Measurements from ENCODE around the gene DDC.

DDC gene

DNA sequence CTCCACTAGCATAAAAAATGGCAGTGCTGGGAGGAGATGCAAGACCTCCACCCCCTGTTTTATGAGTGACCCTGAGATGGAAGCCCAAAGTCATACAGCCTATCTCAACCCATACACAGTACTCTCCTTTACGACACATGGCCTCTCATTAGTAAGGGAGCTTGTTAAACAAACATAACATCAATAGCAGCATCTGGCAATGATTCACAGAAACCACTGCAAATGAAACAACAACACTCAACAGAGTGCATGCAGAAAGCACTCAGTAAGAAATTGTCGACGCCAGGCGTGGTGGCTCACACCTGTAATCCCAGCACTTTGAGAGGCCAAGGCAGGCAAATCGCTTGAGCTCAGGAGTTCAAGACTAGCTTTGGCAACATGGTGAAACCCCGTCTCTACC, 87.6 kb downstream of the DDC start:
- TF ChIP-seq ZNF274 (IDR thresholded peaks at IDR 0.05; ENCODE audit: low read depth, low read length): no peak
- H3K4me3 ChIP-seq (ENCODE audit: low read length): no peak overlapping the region

DNA sequence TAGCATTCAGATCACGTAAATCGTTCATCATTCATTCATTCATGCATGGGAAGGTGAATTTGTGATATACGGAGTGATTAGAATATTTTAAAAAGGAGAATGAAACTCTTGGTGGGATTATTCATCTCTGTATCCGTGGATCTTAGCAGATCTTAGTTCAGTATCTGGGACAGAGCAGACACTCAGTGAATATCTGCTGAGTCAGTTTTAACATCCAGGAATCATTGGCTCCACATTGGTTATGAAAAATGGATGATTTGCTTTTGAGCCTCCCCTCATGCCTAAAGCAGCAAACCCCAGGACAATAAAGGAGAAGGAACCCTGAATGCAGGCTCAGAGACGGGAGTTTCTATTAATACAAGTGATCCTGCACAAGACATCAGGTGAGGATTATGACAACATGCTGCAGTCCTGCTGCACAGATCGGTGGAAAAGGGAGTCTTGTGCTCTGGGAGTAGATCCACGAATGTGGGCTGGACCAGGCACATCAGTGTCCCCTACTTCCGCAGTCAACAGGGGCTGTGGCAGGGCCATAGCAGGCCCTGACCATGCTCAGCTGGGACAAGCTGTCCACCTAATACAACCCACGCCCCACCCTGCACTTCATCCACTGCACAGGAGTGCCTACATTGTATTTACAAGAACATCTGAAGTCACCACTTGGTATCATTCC, 88.1 kb downstream of the DDC start:
- TF ChIP-seq ZNF274 (IDR thresholded peaks at IDR 0.05; ENCODE audit: low read depth, low read length): no peak
- no peak overlapping the region for H3K4me3 ChIP-seq (ENCODE audit: low read length)

GRCh38 chr7:50475340-50475739, 89.9 kb downstream of the DDC start:
- H3K4me3 ChIP-seq (ENCODE audit: low read length): no peak overlapping the region
- TF ChIP-seq ZNF274 (IDR thresholded peaks at IDR 0.05; ENCODE audit: low read depth, low read length): no peak

- no peak for TF ChIP-seq ZNF274 (IDR thresholded peaks at IDR 0.05; ENCODE audit: low read depth, low read length)
Observed at GRCh38 chr7:50474382-50475160, 90.6 kb downstream of the DDC start.

GRCh38 chr7:50473531-50473930, 91.7 kb downstream of the DDC start:
- no peak for TF ChIP-seq ZNF274 (IDR thresholded peaks at IDR 0.05; ENCODE audit: low read depth, low read length)

More at GRCh38 chr7:50474382-50475160, 90.6 kb downstream of the DDC start:
- no peak overlapping the region for H3K4me3 ChIP-seq (ENCODE audit: low read length)

DNA sequence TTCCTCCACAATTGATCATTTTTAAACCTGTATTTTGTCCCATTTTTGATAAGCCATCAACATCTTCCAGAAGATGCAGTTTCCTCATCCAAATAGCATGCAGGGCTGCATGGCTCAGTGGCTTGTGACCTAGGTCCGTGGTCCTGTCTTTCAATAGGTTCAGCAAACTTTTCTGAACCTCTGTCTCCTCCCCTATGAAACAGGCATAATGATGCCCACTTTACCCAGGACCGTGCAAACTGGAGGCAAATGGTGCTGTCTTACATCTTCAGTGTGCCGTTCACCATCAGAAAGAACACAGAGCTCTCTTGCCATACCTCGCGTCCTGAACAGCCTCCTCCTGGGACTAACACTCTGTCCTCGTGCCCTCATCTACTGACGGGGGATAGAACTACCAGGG, 92.8 kb downstream of the DDC start:
- TF ChIP-seq ZNF274 (IDR thresholded peaks at IDR 0.05; ENCODE audit: low read depth, low read length): no peak
- no peak overlapping the region for H3K4me3 ChIP-seq (ENCODE audit: low read length)

More at GRCh38 chr7:50473531-50473930, 91.7 kb downstream of the DDC start:
- H3K4me3 ChIP-seq (ENCODE audit: low read length): no peak overlapping the region

DNA sequence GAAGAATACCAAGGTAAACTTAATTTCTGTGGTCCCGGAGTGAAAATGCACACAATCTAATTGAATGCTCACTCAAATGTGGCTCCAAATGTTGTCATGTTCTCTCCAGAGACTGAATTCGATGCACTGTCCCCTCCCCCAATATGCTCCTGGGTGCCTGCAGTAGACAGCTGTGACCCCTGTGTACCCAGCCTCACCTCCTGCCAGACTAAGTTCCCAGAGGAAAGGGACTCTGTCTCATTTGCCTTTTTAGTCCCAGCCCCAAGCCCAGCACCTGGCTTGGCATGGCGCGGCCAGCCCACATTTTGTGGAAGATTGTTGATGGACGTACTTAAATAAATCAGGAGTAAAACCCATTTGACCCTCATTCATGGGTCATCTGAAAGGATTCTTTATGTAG, 93.2 kb downstream of the DDC start:
- no peak overlapping the region for H3K4me3 ChIP-seq (ENCODE audit: low read length)
- TF ChIP-seq ZNF274 (IDR thresholded peaks at IDR 0.05; ENCODE audit: low read depth, low read length): no peak

DNA sequence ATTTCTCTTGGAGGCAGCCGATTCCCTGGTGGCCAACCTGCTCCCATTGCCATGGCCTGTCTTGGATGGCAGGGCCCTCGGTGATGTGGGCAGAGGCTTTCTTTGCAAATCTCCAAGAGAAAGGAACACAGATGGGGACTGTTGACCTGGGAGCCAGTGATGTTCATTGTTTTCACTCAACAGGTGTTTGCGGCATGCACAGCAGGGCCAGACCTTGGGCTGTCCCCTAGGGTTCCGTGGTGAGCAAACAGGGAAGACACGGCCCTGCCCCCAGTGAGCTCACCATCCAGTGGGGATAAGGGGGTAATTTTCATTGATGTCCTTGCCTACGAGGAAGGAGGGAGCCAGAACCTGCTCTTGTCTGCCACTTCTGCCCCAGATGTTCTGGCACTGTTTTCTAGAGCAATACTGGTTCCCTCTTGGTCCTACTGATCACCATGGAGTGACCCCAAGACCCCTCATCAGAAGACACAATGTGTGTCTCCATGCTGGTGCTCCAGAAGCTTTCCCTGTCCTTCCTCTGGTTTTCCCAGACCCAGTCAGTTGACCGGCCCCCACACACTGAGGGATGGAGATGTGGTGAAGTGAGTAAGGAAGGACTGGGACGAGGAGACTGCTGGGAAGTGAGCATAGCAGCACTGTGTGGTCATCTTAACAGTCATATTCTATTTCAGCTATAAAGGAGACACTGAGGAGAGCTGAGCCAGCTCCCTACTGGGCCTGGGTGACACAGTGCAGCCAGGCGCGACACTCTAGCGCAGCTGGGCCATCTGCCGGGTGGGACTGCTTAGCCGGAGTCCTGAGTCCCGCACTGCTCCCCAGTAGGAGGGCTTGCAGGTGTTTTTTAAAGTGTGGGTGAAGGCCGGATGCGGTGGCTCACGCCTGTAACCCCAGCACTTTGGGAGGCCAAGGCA, 94.7 kb downstream of the DDC start:
- no peak for TF ChIP-seq ZNF274 (IDR thresholded peaks at IDR 0.05; ENCODE audit: low read depth, low read length)
- H3K4me3 ChIP-seq (ENCODE audit: low read length): no peak overlapping the region

DNA sequence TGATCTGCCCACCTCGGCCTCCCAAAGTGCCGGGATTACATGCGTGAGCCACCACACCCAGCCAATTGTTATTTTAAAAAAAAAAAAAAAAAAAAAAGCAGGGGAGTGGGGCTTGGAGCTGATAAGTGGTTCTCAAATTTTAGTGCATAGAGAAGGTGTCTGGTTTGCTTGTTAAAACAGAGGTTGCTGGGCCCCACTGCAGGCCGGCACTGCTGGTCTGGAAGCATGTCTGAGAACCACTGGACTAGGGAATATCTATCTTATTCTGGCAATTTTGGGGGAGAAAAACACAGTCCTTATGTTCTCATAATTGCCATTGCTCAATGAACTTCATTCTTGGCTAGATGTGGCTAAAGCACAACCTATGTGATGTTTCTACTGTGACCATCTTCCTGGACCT, 96.0 kb downstream of the DDC start:
- H3K4me3 ChIP-seq (ENCODE audit: low read length): no peak overlapping the region
- TF ChIP-seq ZNF274 (IDR thresholded peaks at IDR 0.05; ENCODE audit: low read depth, low read length): no peak

GRCh38 chr7:50467817-50468610, 97.2 kb downstream of the DDC start:
- H3K4me3 ChIP-seq (ENCODE audit: low read length): no peak overlapping the region

GRCh38 chr7:50466815-50467585, 98.2 kb downstream of the DDC start:
- no peak overlapping the region for H3K4me3 ChIP-seq (ENCODE audit: low read length)
- no peak for TF ChIP-seq ZNF274 (IDR thresholded peaks at IDR 0.05; ENCODE audit: low read depth, low read length)

More at GRCh38 chr7:50467817-50468610, 97.2 kb downstream of the DDC start:
- no peak for TF ChIP-seq ZNF274 (IDR thresholded peaks at IDR 0.05; ENCODE audit: low read depth, low read length)

- no peak overlapping the region for H3K4me3 ChIP-seq (ENCODE audit: low read length)
- no peak for TF ChIP-seq ZNF274 (IDR thresholded peaks at IDR 0.05; ENCODE audit: low read depth, low read length)
Observed at GRCh38 chr7:50463035-50463434, 102.2 kb downstream of the DDC start.

GRCh38 chr7:50462361-50462760, 102.8 kb downstream of the DDC start:
- no peak overlapping the region for H3K4me3 ChIP-seq (ENCODE audit: low read length)
- no peak for TF ChIP-seq ZNF274 (IDR thresholded peaks at IDR 0.05; ENCODE audit: low read depth, low read length)
